Thyroid gland (tissue), 4 donors: ENCODE data around the gene DNER. TPM values are rescaled to one million over a fixed set of nuclear protein-coding genes. Genes with fewer than 3 reads are reported as not detected.

Source experiments
- DNase-seq, 2 donors: peaks; one replicate each; pipeline ENCODE4 v3.0.0-alpha.2; 2019
- H3K27ac ChIP-seq, 3 donors: fragments of 200-600 bp; sonication (generic); 1 replicate in 2 of 3; 2 replicates in 1 of 3; pipeline ENCODE4 v1.5.1; 2016 to 2019; ENCODE audit warnings: mild to moderate bottlenecking in 1 of 3, moderate library complexity in 1 of 3
- H3K27me3 ChIP-seq: fragments of 200-600 bp; sonication (generic); one replicate; pipeline ENCODE4 v1.5.1; 2019
- H3K36me3 ChIP-seq, 2 donors: fragments of 200-600 bp; sonication (generic); one replicate each; pipeline ENCODE4 v1.5.1; 2016 to 2019
- H3K4me1 ChIP-seq, 2 donors: fragments of 200-600 bp; sonication (generic); one replicate each; pipeline ENCODE4 v1.5.1; 2017 to 2019
- H3K4me3 ChIP-seq, 3 donors: fragments of 200-600 bp; sonication (generic); replicated peaks in 1 of 3; 1 replicate in 2 of 3; 2 replicates in 1 of 3; pipeline ENCODE4 v1.5.1; 2016; ENCODE audit warnings: mild to moderate bottlenecking in 1 of 3
- H3K9me3 ChIP-seq: fragments of 200-600 bp; sonication (generic); one replicate; pipeline ENCODE4 v1.5.1; 2017
- POLR2A ChIP-seq, 2 donors: fragments of 450-650 bp; IDR thresholded peaks; one replicate each; pipeline ENCODE4 v1.6.1; 2017; ENCODE audit warnings: antibody characterized with exemption in 2 of 2, mild to moderate bottlenecking in 2 of 2, moderate library complexity in 1 of 2
- WGBS, 2 donors: methylation state at CpG; one replicate each; pipeline ENCODE4 v1.1.5; 2017; 5-methylcytosine and 5-hydroxymethylcytosine counted together
- intact Hi-C: fragments of 100-400 bp; cut with DNase I; formaldehyde crosslinking; loops from one replicate; pipeline ENCODE4 v1.15.1; 2023
- total RNA-seq, 4 donors: library from RNA; depleted of rRNA; stranded (reverse); fragments of >200 nt; gene quantifications; one replicate each; pipeline ENCODE4 v1.2.3, GENCODE V29; 2016
- TF ChIP-seq, protein P1 (sequence below), 6 experiments: fragments of 200-600 bp in 3 of 6; fragments of 450-650 bp in 3 of 6; sonication (generic) in 3 of 6; IDR thresholded peaks; one replicate each; pipeline ENCODE4 v1.5.1; 2016 to 2019; ENCODE audit warnings: antibody characterized with exemption in 6 of 6, mild to moderate bottlenecking in 2 of 6, inconsistent platforms in 1 of 6, moderate library complexity in 1 of 6

Gene DNER
- total RNA-seq, 4 donors from 2014 or later = 0.13 to 0.93 (median 0.42) TPM; not detected in 1

DNA sequence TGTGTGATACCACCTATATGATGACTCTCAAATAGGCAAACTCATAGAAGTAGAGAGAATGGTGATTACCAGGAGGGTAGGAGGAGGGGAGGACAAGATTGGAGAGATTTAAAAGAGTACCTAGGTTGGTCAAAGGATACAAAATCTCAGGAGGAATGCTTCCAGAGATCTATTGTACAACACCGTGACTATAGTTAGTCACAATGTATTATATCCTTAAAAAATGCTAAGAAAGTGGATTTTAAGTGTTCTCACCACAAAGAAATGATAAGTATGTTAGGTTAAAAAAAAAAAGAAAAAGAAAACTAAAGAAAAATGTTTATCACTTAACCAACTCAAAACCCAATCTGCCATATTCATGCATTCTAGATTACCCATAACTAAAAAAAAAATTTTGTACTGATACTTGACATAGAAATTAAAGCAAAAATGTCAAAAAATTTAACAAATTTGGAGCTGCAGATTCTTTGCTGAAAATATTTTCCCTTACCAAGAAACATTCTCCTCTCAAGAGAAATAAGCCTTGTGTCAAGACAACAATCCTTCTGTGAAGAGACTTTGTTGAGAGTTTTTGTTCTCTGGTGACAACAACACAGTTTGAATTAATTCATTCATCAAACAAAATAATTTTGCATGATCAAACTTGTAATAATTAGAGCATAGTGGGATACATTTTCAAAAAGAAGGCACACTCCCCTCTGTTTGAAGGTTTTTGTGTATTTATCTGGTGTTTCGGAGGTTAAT, 213.1 kb downstream of the DNER start:
- intact Hi-C loops = no loop called here
- TF ChIP-seq, protein P1, sequence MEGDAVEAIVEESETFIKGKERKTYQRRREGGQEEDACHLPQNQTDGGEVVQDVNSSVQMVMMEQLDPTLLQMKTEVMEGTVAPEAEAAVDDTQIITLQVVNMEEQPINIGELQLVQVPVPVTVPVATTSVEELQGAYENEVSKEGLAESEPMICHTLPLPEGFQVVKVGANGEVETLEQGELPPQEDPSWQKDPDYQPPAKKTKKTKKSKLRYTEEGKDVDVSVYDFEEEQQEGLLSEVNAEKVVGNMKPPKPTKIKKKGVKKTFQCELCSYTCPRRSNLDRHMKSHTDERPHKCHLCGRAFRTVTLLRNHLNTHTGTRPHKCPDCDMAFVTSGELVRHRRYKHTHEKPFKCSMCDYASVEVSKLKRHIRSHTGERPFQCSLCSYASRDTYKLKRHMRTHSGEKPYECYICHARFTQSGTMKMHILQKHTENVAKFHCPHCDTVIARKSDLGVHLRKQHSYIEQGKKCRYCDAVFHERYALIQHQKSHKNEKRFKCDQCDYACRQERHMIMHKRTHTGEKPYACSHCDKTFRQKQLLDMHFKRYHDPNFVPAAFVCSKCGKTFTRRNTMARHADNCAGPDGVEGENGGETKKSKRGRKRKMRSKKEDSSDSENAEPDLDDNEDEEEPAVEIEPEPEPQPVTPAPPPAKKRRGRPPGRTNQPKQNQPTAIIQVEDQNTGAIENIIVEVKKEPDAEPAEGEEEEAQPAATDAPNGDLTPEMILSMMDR (IDR thresholded peaks at IDR 0.05) = no peak
- TF ChIP-seq POLR2A (IDR thresholded peaks at IDR 0.05) = no peak
- WGBS, 2 donors = 88 to 95% methylated on average over 2 of the region's 2 CpGs
- no peak overlapping the region for H3K27ac ChIP-seq
- no peak for DNase-seq
- H3K9me3 ChIP-seq = no peaks in the 10 kb centered on the region
- H3K4me1 ChIP-seq = no peaks in the 10 kb centered on the region
- no peaks in the 10 kb centered on the region for H3K36me3 ChIP-seq
- H3K27me3 ChIP-seq = no peaks in the 10 kb centered on the region
- no peak overlapping the region for H3K4me3 ChIP-seq

DNA sequence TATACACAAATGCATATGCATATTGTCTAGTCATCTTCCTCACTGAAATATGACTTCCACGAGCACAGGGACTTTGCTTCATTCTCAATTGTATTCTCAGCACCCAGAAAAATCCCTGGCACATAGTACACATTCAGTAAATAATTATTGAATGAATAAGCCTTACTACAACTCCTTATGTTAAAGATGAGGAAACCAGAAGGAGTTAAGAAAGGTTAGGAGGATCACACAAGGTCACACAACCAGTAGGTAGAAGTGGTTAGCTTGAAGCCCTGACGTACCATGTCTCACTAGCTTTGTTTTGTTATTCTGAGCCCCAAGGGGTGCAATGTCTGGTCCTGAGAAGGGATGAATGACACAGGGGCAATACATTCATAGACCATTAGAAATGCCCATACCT, 222.3 kb downstream of the DNER start:
- H3K4me1 ChIP-seq = no peaks in the 10 kb centered on the region
- H3K27me3 ChIP-seq = no peaks in the 10 kb centered on the region
- H3K9me3 ChIP-seq = no peaks in the 10 kb centered on the region
- intact Hi-C loops = no loop called here
- no peaks in the 10 kb centered on the region for H3K36me3 ChIP-seq
- DNase-seq = no peak
- no peak overlapping the region for H3K4me3 ChIP-seq
- no peak overlapping the region for H3K27ac ChIP-seq
- TF ChIP-seq, protein P1 (IDR thresholded peaks at IDR 0.05) = no peak
- no peak for TF ChIP-seq POLR2A (IDR thresholded peaks at IDR 0.05)
- WGBS, 2 donors = 75 to 77% methylated on average over 2 of the region's 2 CpGs

DNA sequence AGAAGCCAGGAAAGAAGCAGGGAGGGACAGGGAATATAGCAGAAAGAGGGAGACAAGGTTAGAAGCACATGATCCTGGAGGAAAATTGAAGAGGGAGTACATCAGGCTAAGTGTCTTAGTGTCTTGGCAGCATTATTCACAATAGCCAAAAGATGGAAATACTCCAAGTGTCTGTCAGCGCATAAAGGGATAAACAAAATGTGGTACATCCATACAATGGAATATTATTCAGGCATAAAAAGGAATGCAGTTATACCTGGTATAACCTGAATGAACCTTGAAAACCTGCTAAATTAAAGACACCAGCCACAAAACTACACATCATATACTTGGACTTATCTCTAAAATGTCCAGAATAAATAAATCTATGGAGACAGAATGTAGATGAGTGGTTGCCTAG, 224.2 kb downstream of the DNER start:
- H3K27me3 ChIP-seq = no peaks in the 10 kb centered on the region
- H3K36me3 ChIP-seq = no peaks in the 10 kb centered on the region
- WGBS, 2 donors = 98 to 100% methylated on average over 1 of the region's 1 CpG
- no peak for TF ChIP-seq POLR2A (IDR thresholded peaks at IDR 0.05)
- TF ChIP-seq, protein P1 (IDR thresholded peaks at IDR 0.05) = no peak
- DNase-seq = no peak
- intact Hi-C loops = no loop called here
- H3K4me1 ChIP-seq = no peaks in the 10 kb centered on the region
- H3K4me3 ChIP-seq = no peak overlapping the region
- no peaks in the 10 kb centered on the region for H3K9me3 ChIP-seq
- H3K27ac ChIP-seq = no peak overlapping the region

DNA sequence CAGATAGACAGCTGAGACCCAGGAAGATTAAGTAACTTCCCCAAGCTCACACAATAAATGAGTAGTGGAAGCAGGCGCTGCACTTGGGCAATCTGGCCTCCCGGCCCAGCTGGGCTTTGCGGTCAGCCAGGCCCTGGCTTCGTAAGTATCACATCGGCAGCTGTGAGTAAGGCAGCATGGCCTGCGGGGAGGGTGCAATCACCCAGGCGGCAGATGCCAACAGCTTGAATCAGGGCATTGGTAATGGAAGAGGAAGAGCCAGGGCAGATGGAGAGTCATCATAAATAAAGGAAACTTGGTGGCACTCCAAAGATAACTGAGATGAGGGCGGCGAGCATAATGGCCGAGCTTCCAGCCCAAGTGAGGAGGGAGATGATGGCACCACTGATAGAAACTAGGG, 225.3 kb downstream of the DNER start:
- intact Hi-C loops = no loop called here
- no peaks in the 10 kb centered on the region for H3K9me3 ChIP-seq
- H3K27me3 ChIP-seq = no peaks in the 10 kb centered on the region
- 94 to 96% methylated on average over 10 of the region's 10 CpGs for WGBS, 2 donors
- H3K36me3 ChIP-seq = no peaks in the 10 kb centered on the region
- TF ChIP-seq POLR2A (IDR thresholded peaks at IDR 0.05) = no peak
- TF ChIP-seq, protein P1 (IDR thresholded peaks at IDR 0.05) = no peak
- no peaks in the 10 kb centered on the region for H3K4me1 ChIP-seq
- no peak overlapping the region for H3K27ac ChIP-seq
- H3K4me3 ChIP-seq = no peak overlapping the region
- DNase-seq = no peak

DNA sequence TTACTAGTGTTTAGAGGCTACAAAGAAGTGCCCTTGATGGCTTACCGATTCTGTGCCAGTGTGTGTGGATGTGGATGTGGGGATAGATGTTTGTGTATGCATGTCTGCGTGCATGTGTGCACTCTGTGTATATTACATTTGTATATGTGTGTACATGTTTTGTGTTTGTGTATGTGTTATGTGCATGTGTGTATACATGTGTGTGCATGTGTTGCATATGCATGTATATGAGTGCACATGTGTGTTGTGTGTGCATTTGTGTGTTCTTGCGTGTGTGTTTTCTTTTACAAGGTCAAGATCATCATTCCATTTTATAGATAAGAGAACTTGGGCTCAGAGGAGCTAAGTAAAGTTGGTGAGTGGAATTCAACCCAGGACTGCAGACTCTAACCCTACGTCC, 226.1 kb downstream of the DNER start:
- TF ChIP-seq, protein P1 (IDR thresholded peaks at IDR 0.05) = no peak
- TF ChIP-seq POLR2A (IDR thresholded peaks at IDR 0.05) = no peak
- no peak overlapping the region for H3K27ac ChIP-seq
- no peaks in the 10 kb centered on the region for H3K27me3 ChIP-seq
- H3K4me3 ChIP-seq = no peak overlapping the region
- 86 to 93% methylated on average over 4 of the region's 4 CpGs for WGBS, 2 donors
- no peaks in the 10 kb centered on the region for H3K4me1 ChIP-seq
- no peaks in the 10 kb centered on the region for H3K9me3 ChIP-seq
- DNase-seq = no peak
- intact Hi-C loops = no loop called here
- H3K36me3 ChIP-seq = no peaks in the 10 kb centered on the region
